ENCODE measurements around the gene INAFM1. TPM values are rescaled to one million over a fixed set of nuclear protein-coding genes. Genes with fewer than 3 reads are reported as not detected.

Gene INAFM1
- polyA plus RNA-seq, 1 of the 3 experiments (the other 2 are of a cell fraction): 5.5 TPM

DNA sequence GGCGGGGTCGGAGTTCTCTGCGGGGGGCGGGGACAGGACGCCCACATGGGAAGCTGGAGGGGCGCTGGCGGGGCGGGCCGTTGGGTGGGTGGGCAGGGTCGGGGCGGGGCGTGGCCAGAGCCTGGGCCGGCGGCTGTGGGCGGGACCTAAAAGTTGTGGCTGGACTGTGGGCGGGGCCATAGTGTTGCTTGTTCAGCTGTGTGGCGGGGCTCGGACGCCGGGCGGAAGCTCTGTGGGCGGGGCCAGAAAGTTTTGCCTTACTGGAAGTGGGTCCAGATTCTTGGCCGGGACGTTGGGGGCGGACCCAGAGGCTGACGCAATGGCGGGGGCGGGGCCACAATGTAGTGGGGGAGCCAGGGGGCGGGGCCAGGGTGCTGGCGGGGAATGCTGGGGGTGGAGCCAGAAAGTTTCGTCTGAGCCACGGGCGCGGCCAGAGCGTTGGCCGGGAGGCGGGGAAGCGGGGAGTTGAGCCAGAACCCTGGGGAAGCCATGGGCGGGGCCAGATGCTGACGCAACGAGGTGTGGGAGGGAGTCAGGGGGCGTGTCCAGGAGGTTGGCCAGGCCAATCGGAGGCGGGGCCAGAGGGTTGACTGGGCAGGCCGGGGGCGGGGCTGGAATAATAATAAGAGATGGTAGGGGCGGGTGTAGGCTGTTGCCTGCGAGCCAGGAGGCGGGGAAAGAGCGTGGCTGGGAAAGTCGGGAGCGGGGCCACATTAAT lies 17.8 kb upstream of the INAFM1 start (continued):
- TF ChIP-seq, protein P1, sequence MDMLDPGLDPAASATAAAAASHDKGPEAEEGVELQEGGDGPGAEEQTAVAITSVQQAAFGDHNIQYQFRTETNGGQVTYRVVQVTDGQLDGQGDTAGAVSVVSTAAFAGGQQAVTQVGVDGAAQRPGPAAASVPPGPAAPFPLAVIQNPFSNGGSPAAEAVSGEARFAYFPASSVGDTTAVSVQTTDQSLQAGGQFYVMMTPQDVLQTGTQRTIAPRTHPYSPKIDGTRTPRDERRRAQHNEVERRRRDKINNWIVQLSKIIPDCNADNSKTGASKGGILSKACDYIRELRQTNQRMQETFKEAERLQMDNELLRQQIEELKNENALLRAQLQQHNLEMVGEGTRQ (IDR thresholded peaks at IDR 0.05; ENCODE audit: borderline replicate concordance, low read depth, low read length): no peak
- TF ChIP-seq TAF1 (IDR thresholded peaks at IDR 0.05; ENCODE audit: borderline replicate concordance, low read depth, low read length) (no peak), ELF1 (IDR thresholded peaks at IDR 0.05) (no peak), RFX5 (IDR thresholded peaks at IDR 0.05; ENCODE audit: low read length) (no peak), CHD2 (IDR thresholded peaks at IDR 0.05; ENCODE audit: low read length, partially characterized antibody) (peak; percentile 21), FOSL2 (IDR thresholded peaks at IDR 0.05; ENCODE audit: borderline replicate concordance, low read depth) (no peak), SIN3A (IDR thresholded peaks at IDR 0.05; ENCODE audit: borderline replicate concordance, low read depth, low read length) (no peak; the same call in 1 of the 2 replicates), MXI1 (IDR thresholded peaks at IDR 0.05; ENCODE audit: low read depth, low read length) (peak; percentile 57; the same call in 1 of the 2 replicates), NFIC (IDR thresholded peaks at IDR 0.05; ENCODE audit: borderline replicate concordance) (0 out of 2 replicates have a peak, but pooled peaks have one; percentile 8), TCF12 (IDR thresholded peaks at IDR 0.05) (no peak)
- TF ChIP-seq, protein P2, sequence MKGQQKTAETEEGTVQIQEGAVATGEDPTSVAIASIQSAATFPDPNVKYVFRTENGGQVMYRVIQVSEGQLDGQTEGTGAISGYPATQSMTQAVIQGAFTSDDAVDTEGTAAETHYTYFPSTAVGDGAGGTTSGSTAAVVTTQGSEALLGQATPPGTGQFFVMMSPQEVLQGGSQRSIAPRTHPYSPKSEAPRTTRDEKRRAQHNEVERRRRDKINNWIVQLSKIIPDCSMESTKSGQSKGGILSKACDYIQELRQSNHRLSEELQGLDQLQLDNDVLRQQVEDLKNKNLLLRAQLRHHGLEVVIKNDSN (IDR thresholded peaks at IDR 0.05; ENCODE audit: borderline replicate concordance, low read depth): no peak
- TF ChIP-seq, protein P3, sequence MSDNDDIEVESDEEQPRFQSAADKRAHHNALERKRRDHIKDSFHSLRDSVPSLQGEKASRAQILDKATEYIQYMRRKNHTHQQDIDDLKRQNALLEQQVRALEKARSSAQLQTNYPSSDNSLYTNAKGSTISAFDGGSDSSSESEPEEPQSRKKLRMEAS (IDR thresholded peaks at IDR 0.05; ENCODE audit: low read depth): 0 out of 2 replicates have a peak, but pooled peaks have one; percentile 18

DNA sequence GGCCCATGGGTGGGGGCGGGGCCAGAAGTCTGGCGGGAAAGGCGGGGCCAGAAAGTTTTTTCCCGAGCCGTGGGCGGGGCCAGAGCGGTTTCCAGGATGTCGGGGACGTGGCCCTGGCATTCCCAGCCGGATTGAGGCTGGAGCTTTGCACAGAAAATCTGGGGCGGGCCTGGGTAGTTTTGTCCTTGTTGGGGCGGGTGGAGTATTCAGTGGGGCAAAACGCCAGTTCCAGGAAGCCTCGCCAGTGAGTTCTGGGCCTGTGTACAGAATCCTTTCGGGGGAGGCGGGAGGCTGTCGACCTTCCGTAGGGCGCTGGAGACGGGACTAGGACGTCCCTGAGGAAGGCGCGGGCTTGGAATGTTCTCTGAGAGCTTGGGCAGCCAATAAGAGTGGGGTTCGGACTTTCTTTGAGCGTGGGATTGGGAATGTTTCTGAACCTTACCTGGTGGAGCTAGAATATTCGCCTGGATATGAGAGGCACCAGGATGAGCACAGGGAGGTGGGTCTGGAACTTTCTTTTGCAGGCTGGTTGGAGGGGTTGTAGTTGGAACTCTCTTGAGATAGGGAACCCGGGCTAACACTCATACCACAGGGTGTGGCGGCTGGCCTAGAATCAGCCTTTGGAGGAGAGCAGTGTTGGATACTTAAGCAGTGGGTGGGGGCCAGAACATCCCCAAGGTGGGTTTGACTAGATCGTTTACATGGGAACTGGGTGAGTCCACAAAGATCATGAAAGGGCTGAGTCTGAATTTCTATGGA lies 17.1 kb upstream of the INAFM1 start:
- no peaks in the 10 kb centered on the region for H3K9me3 ChIP-seq
- peaks cover 9 to 13% of the 10 kb centered on the region in 2 experiments; a peak in 2 of 4 replicates for H3K4me1 ChIP-seq (ENCODE audit: control insufficient read depth in 1 of 2, insufficient read depth in 2 of 2, low read depth in 1 of 2, low read length in 1 of 2)
- H3K27ac ChIP-seq (ENCODE audit: low read depth in 2 of 2, low read length in 1 of 2): peak overlapping the region; percentile 81 to 94
- CTCF ChIA-PET: interaction anchor here (0.7 to 6.4 kb wide), 4 partner anchors 10 to 27 kb away, joined by 3 to 51 read pairs (median 16); no protein-coding TSS in a partner anchor
- H3K4me2 ChIP-seq: peak overlapping the region; percentile 88
- peak overlapping the region; percentile 39; the same call in 1 of the 2 replicates for H2AFZ ChIP-seq (ENCODE audit: low read depth)
- H3K36me3 ChIP-seq (replicated peaks in 1 of 2; ENCODE audit: control insufficient read depth in 1 of 2, insufficient read depth in 2 of 2, low read length in 1 of 2): peaks cover 29 to 32% of the 10 kb centered on the region in 2 experiments
- DNase-seq: no peak
- peak overlapping the region; percentile 70 for H3K9ac ChIP-seq
- H3K27me3 ChIP-seq (ENCODE audit: insufficient read depth): no peaks in the 10 kb centered on the region
- peak; percentile 37; the same call in 1 of the 2 replicates for TF ChIP-seq TEAD4 (IDR thresholded peaks at IDR 0.05; ENCODE audit: borderline replicate concordance, insufficient read depth)
- TF ChIP-seq FOXM1 (IDR thresholded peaks at IDR 0.05; ENCODE audit: low read depth): no peak
- TF ChIP-seq GABPA (IDR thresholded peaks at IDR 0.05; ENCODE audit: low read depth): 0 out of 2 replicates have a peak, but pooled peaks have one; percentile 19
- no peak for TF ChIP-seq JUND (IDR thresholded peaks at IDR 0.05)
- peak; percentile 35; the same call in 1 of the 2 replicates for TF ChIP-seq TAF1 (IDR thresholded peaks at IDR 0.05; ENCODE audit: borderline replicate concordance, low read depth, low read length)
- peak; percentile 52 for TF ChIP-seq POLR2AphosphoS5 (IDR thresholded peaks at IDR 0.05; ENCODE audit: low read depth, low read length)
- H3K9me2 ChIP-seq: no peaks in the 10 kb centered on the region
- no peaks in the 10 kb centered on the region; the same call in 1 of the 2 replicates for H4K20me1 ChIP-seq (ENCODE audit: insufficient read depth)
- 6% methylated on average over 21 of the region's 29 CpGs for WGBS (ENCODE audit: low lambda C conversion rate)
- H3K4me3 ChIP-seq (ENCODE audit: low read depth in 2 of 2, low read length in 1 of 2): peak overlapping the region; percentile 57 to 68
- peaks cover 16% of the 10 kb centered on the region for H3F3A ChIP-seq (replicated peaks; ENCODE audit: insufficient read depth)
- H3K79me2 ChIP-seq (ENCODE audit: insufficient read depth): peaks cover 44% of the 10 kb centered on the region
- POLR2A ChIA-PET: interaction anchor here (0.8 to 2.6 kb wide), 6 partner anchors 13 to 626 kb away, joined by 3 to 18 read pairs (median 10); partner anchors contain the start of genes INAFM1 and ZC3H4
